GM12864 (cell line): ENCODE results near the gene DNAH17.

ENCODE experiments used
- DNase-seq: peaks from one replicate; pipeline ENCODE4 v3.0.0-alpha.2; 2011; ENCODE audit warnings: low read depth
- H3K4me3 ChIP-seq: 2 replicates; pipeline ENCODE4 v1.5.1; 2011; ENCODE audit warnings: mild to moderate bottlenecking, low read depth, low read length, control low read depth
- CTCF ChIP-seq: IDR thresholded peaks from 2 replicates; pipeline ENCODE4 v1.5.1; 2011; ENCODE audit warnings: low read depth, mild to moderate bottlenecking, moderate library complexity, low read length, control low read depth, inconsistent platforms; ENCODE audit errors: missing control alignments

Gene DNAH17

GRCh38 chr17:78563189-78564145 lies 13.7 kb downstream of the DNAH17 start:
- no peak for TF ChIP-seq CTCF
- no peak overlapping the region for H3K4me3 ChIP-seq
- no peak for DNase-seq

GRCh38 chr17:78562734-78563133 lies 14.5 kb downstream of the DNAH17 start:
- TF ChIP-seq CTCF: no peak
- H3K4me3 ChIP-seq: no peak overlapping the region
- DNase-seq: no peak

- DNase-seq: no peak
- no peak for TF ChIP-seq CTCF
- H3K4me3 ChIP-seq: no peak overlapping the region
Measured at GRCh38 chr17:78561166-78561565, 16.0 kb downstream of the DNAH17 start.

- H3K4me3 ChIP-seq: no peak overlapping the region
- DNase-seq: no peak
- TF ChIP-seq CTCF: no peak
Measured at GRCh38 chr17:78560731-78561130, 16.5 kb downstream of the DNAH17 start.

GRCh38 chr17:78559749-78560368 lies 17.3 kb downstream of the DNAH17 start:
- no peak overlapping the region for H3K4me3 ChIP-seq
- no peak for TF ChIP-seq CTCF
- DNase-seq: no peak

GRCh38 chr17:78558989-78559388 lies 18.2 kb downstream of the DNAH17 start:
- TF ChIP-seq CTCF: no peak
- DNase-seq: no peak
- no peak overlapping the region for H3K4me3 ChIP-seq
